LNCAP (cell line): ENCODE results near the gene CYFIP1.

Experiments
- CTCF ChIP-seq: fragments of 450-650 bp; IDR thresholded peaks from 2 replicates; pipeline ENCODE4 v1.5.1; 2017; ENCODE audit warnings: mild to moderate bottlenecking

The CYFIP1 gene

GRCh38 chr15:22873841-22874240, 106.3 kb downstream of the CYFIP1 start:
- TF ChIP-seq CTCF: no peak

- TF ChIP-seq CTCF: no peak
These were observed 107.0 kb downstream of the CYFIP1 start for GRCh38 chr15:22872936-22873701.

GRCh38 chr15:22871481-22872086, 108.6 kb downstream of the CYFIP1 start:
- no peak for TF ChIP-seq CTCF

GRCh38 chr15:22870865-22871264, 109.3 kb downstream of the CYFIP1 start:
- no peak for TF ChIP-seq CTCF

GRCh38 chr15:22869856-22870255, 110.3 kb downstream of the CYFIP1 start:
- TF ChIP-seq CTCF: no peak

GRCh38 chr15:22868928-22869327, 111.2 kb downstream of the CYFIP1 start:
- TF ChIP-seq CTCF: no peak

GRCh38 chr15:22868495-22868894, 111.7 kb downstream of the CYFIP1 start:
- TF ChIP-seq CTCF: no peak
